T-helper 17 cell (primary cell): ENCODE data around the gene CFI. TPM values are rescaled to one million over a fixed set of nuclear protein-coding genes. Genes with fewer than 3 reads are reported as not detected.
A peak's percentile ranks its signal among the peaks of the same experiment; 100 is the strongest.

Source experiments
- ATAC-seq: fragments of 150-1000 bp; cut with Tn5 transposase; 2 replicates; pipeline ENCODE4 v1.10.0; 2021; ENCODE audit warnings: mild to moderate bottlenecking, moderate library complexity
- DNase-seq, 3 donors: peaks; one replicate each; pipeline versions ENCODE4 v3.0.0 to v3.0.0-alpha.2; 2020 to 2021
- H3K9me3 ChIP-seq: one replicate; pipeline ENCODE4 v1.7.0; 2013; ENCODE audit warnings: low read length, mild to moderate bottlenecking; ENCODE audit not compliant: control insufficient read depth, poor library complexity, severe bottlenecking
- H3K27ac Mint-ChIP-seq: one replicate; pipeline ENCODE4 v1.8.0; 2022; ENCODE audit warnings: mild to moderate bottlenecking, moderate library complexity, mixed read lengths
- H3K27me3 Mint-ChIP-seq: one replicate; pipeline ENCODE4 v1.8.0; 2022; ENCODE audit warnings: mixed read lengths
- H3K36me3 Mint-ChIP-seq: one replicate; pipeline ENCODE4 v1.8.0; 2022; ENCODE audit warnings: low read depth, mixed read lengths
- H3K4me1 Mint-ChIP-seq: one replicate; pipeline ENCODE4 v1.8.0; 2022; ENCODE audit warnings: mild to moderate bottlenecking, mixed read lengths
- H3K4me3 Mint-ChIP-seq: one replicate; pipeline ENCODE4 v1.8.0; 2022; ENCODE audit warnings: mild to moderate bottlenecking, moderate library complexity, mixed read lengths
- total RNA-seq, 4 donors: library from RNA in 2 of 4; stranded (reverse) in 2 of 4; gene quantifications; one replicate each; pipeline ENCODE4 v1.2.3 and lab custom pipeline; 2022 to 2026

Gene CFI
- not detected for total RNA-seq
- 0 reads per million in 2 donors for total RNA-seq (lab: John Stamatoyannopoulos, UW)

GRCh38 chr4:109801895-109802319 is at the start of gene CFI:
Gene CFI, minus strand, starts transcription at chr4:109801999. Its CDS starts 28 bp downstream, at chr4:109801971.
- Mint-ChIP-seq H3K27me3 (peaks cover 14% of the 10 kb centered on the region), H3K4me3 (no peak within 1 kb of the TSS), H3K27ac (no peak within 1 kb of the TSS), H3K36me3 (no peaks in the 10 kb centered on the region), H3K4me1 (no peaks in the 10 kb centered on the region)
- ATAC-seq: no peak
- no peaks in the 10 kb centered on the region for H3K9me3 ChIP-seq
- no peak for DNase-seq

- Mint-ChIP-seq H3K4me3 (no peak overlapping the region), H3K4me1 (peaks cover 4% of the 10 kb centered on the region), H3K36me3 (peaks cover 2% of the 10 kb centered on the region), H3K27me3 (peaks cover 9% of the 10 kb centered on the region), H3K27ac (no peak overlapping the region)
- DNase-seq: no peak
- H3K9me3 ChIP-seq: no peaks in the 10 kb centered on the region
- ATAC-seq: no peak
Measured at GRCh38 chr4:109850601-109851000, 48.8 kb upstream of the CFI start.

GRCh38 chr4:109848501-109848900 is 46.7 kb upstream of the CFI start:
- no peak for ATAC-seq
- Mint-ChIP-seq H3K27ac (no peak overlapping the region), H3K36me3 (peaks cover 2% of the 10 kb centered on the region), H3K4me3 (no peak overlapping the region), H3K27me3 (peaks cover 9% of the 10 kb centered on the region), H3K4me1 (peaks cover 4% of the 10 kb centered on the region)
- DNase-seq: no peak
- H3K9me3 ChIP-seq: no peaks in the 10 kb centered on the region

GRCh38 chr4:109847896-109848442 is 46.2 kb upstream of the CFI start, which contains the start of gene LRIT3:
Gene LRIT3, plus strand, starts transcription at chr4:109848107. Its CDS starts 95 bp downstream, at chr4:109848202.
- Mint-ChIP-seq H3K27me3 (peaks cover 9% of the 10 kb centered on the region), H3K4me3 (no peak within 1 kb of the TSS), H3K36me3 (peaks cover 2% of the 10 kb centered on the region), H3K27ac (no peak within 1 kb of the TSS), H3K4me1 (peaks cover 4% of the 10 kb centered on the region)
- DNase-seq (no peak), ATAC-seq (no peak)
- H3K9me3 ChIP-seq: no peaks in the 10 kb centered on the region

- H3K4me1 Mint-ChIP-seq: peaks cover 4% of the 10 kb centered on the region
- no peak overlapping the region for H3K4me3 Mint-ChIP-seq
- ATAC-seq (no peak), DNase-seq (no peak)
- no peaks in the 10 kb centered on the region for H3K9me3 ChIP-seq
- peaks cover 2% of the 10 kb centered on the region for H3K36me3 Mint-ChIP-seq
- peaks cover 9% of the 10 kb centered on the region for H3K27me3 Mint-ChIP-seq
- H3K27ac Mint-ChIP-seq: no peak overlapping the region
Measured at GRCh38 chr4:109846395-109847098, 44.7 kb upstream of the CFI start.

- Mint-ChIP-seq H3K36me3 (peaks cover 10% of the 10 kb centered on the region), H3K4me1 (no peaks in the 10 kb centered on the region), H3K27ac (no peak overlapping the region), H3K4me3 (no peak overlapping the region), H3K27me3 (no peaks in the 10 kb centered on the region)
- H3K9me3 ChIP-seq: no peaks in the 10 kb centered on the region
- DNase-seq: no peak
- no peak for ATAC-seq
Measured at GRCh38 chr4:109836985-109837384, 35.2 kb upstream of the CFI start.

- H3K4me1 Mint-ChIP-seq: no peaks in the 10 kb centered on the region
- DNase-seq (no peak), ATAC-seq (no peak)
- no peaks in the 10 kb centered on the region for H3K27me3 Mint-ChIP-seq
- no peak overlapping the region for H3K4me3 Mint-ChIP-seq
- peaks cover 9% of the 10 kb centered on the region for H3K36me3 Mint-ChIP-seq
- no peaks in the 10 kb centered on the region for H3K9me3 ChIP-seq
- H3K27ac Mint-ChIP-seq: no peak overlapping the region
Measured at GRCh38 chr4:109833756-109834155, 32.0 kb upstream of the CFI start.

GRCh38 chr4:109827672-109828071 is 25.9 kb upstream of the CFI start, which contains the start of gene RRH:
Gene RRH, plus strand, starts transcription at chr4:109827972. Its CDS starts 56 bp downstream, at chr4:109828028.
- no peak within 1 kb of the TSS for H3K27ac Mint-ChIP-seq
- ATAC-seq: no peak

GRCh38 chr4:109826719-109827118 is 24.9 kb upstream of the CFI start:
- Mint-ChIP-seq H3K27me3 (no peaks in the 10 kb centered on the region), H3K27ac (no peak overlapping the region), H3K4me1 (peaks cover 2% of the 10 kb centered on the region), H3K36me3 (peaks cover 6% of the 10 kb centered on the region), H3K4me3 (no peak overlapping the region)
- no peaks in the 10 kb centered on the region for H3K9me3 ChIP-seq
- ATAC-seq (peak; percentile 51), DNase-seq (no peak)

More at GRCh38 chr4:109827672-109828071, 25.9 kb upstream of the CFI start, which contains the start of gene RRH:
- Mint-ChIP-seq H3K36me3 (peaks cover 6% of the 10 kb centered on the region), H3K4me1 (peaks cover 2% of the 10 kb centered on the region), H3K4me3 (no peak within 1 kb of the TSS), H3K27me3 (no peaks in the 10 kb centered on the region)
- no peak for DNase-seq
- no peaks in the 10 kb centered on the region for H3K9me3 ChIP-seq

- peaks cover 21% of the 10 kb centered on the region for H3K36me3 Mint-ChIP-seq
- H3K27ac Mint-ChIP-seq: peak overlapping the region; percentile 82
- no peak for ATAC-seq
- no peak for DNase-seq
- no peaks in the 10 kb centered on the region for H3K27me3 Mint-ChIP-seq
- peaks cover 30% of the 10 kb centered on the region for H3K4me1 Mint-ChIP-seq
- H3K9me3 ChIP-seq: no peaks in the 10 kb centered on the region
- no peak overlapping the region for H3K4me3 Mint-ChIP-seq
Measured at GRCh38 chr4:109821185-109821584, 19.4 kb upstream of the CFI start.

GRCh38 chr4:109820563-109820962 is 18.8 kb upstream of the CFI start:
- H3K4me3 Mint-ChIP-seq: no peak overlapping the region
- no peak for ATAC-seq
- peaks cover 36% of the 10 kb centered on the region for H3K4me1 Mint-ChIP-seq
- no peaks in the 10 kb centered on the region for H3K27me3 Mint-ChIP-seq
- no peaks in the 10 kb centered on the region for H3K9me3 ChIP-seq
- H3K36me3 Mint-ChIP-seq: peaks cover 23% of the 10 kb centered on the region
- H3K27ac Mint-ChIP-seq: peak overlapping the region; percentile 82
- DNase-seq: no peak

- H3K9me3 ChIP-seq: no peaks in the 10 kb centered on the region
- ATAC-seq (no peak), DNase-seq (no peak)
- H3K4me1 Mint-ChIP-seq: peaks cover 40% of the 10 kb centered on the region
- no peak overlapping the region for H3K27ac Mint-ChIP-seq
- peaks cover 20% of the 10 kb centered on the region for H3K36me3 Mint-ChIP-seq
- H3K4me3 Mint-ChIP-seq: no peak overlapping the region
- H3K27me3 Mint-ChIP-seq: no peaks in the 10 kb centered on the region
Measured at GRCh38 chr4:109818268-109818667, 16.5 kb upstream of the CFI start.

GRCh38 chr4:109816894-109817293 is 15.1 kb upstream of the CFI start:
- Mint-ChIP-seq H3K27ac (peak overlapping the region; percentile 98), H3K36me3 (peaks cover 18% of the 10 kb centered on the region), H3K4me3 (peak overlapping the region; percentile 99), H3K4me1 (peaks cover 40% of the 10 kb centered on the region), H3K27me3 (no peaks in the 10 kb centered on the region)
- no peaks in the 10 kb centered on the region for H3K9me3 ChIP-seq
- DNase-seq (no peak), ATAC-seq (no peak)

- Mint-ChIP-seq H3K4me1 (peaks cover 40% of the 10 kb centered on the region), H3K27me3 (no peaks in the 10 kb centered on the region), H3K4me3 (peak overlapping the region; percentile 99), H3K27ac (peak overlapping the region; percentile 98), H3K36me3 (peaks cover 18% of the 10 kb centered on the region)
- DNase-seq (peak; percentile 25 to 37 (median 34)), ATAC-seq (peak; percentile 24)
- no peaks in the 10 kb centered on the region for H3K9me3 ChIP-seq
Measured at GRCh38 chr4:109816082-109816442, 14.3 kb upstream of the CFI start.
